Brain pericyte (primary cell): ENCODE data around the gene BMPR1B.

ENCODE experiments used
- DNase-seq: peaks from one replicate; pipeline ENCODE4 v3.0.0-alpha.2; 2012; ENCODE audit warnings: low read depth, low spot score

Gene BMPR1B

GRCh38 chr4:95087657-95088455 is 330.1 kb downstream of the BMPR1B start:
- DNase-seq, result no peak

- DNase-seq, result no peak
Measured at GRCh38 chr4:95091272-95091671, 333.5 kb downstream of the BMPR1B start.

DNA sequence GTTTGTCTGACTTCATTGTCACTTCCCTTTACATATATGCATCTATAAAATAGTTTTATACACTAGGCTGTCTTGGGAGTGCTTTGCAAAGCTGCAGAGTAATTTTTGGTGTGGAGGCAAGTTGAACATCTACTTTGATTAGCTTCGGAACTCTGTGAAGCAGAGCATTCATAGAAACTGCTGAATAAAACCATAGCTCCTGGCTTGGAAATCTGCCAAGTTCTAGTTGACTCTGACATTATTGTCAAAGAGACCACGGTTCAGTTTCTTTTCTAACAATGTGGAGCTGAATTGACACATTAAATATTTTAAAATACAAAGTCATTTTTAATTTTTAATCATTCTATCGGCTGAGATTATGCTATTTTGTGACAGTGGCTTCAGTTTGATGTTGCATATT is 335.0 kb downstream of the BMPR1B start:
- no peak for DNase-seq

- DNase-seq, result no peak
Measured at GRCh38 chr4:95093460-95093859, 335.7 kb downstream of the BMPR1B start.

GRCh38 chr4:95093936-95094929 is 336.5 kb downstream of the BMPR1B start:
- DNase-seq, result no peak

DNA sequence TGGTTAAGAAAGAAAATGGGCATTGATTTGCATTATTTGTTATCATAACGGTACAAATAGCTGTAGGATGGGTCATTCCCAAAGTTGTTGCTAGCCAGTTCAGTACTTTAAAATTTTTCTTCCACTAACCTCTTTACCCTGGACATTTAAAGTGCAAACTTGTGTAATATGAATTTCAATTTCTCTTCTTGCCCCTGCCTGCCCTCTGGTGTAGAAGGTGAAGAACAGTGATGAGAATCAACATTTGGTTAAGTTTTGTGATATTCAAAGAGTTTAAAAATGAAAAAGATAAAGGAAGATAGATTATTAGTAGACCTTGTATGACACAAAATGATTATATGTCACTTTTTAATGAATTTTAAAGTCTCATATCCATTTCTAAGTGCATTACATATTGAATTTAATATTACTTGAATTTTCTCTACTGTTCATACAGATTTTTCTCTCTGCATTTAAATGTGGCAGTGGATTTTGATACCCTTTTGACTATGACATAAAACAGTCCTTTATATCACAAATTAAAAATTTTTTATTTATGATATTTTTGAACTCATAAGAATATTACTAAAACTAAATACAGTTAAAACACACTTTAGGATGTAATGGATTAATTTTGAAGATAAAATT is 337.7 kb downstream of the BMPR1B start:
- DNase-seq, result peak; percentile 16

GRCh38 chr4:95102162-95102790 is 344.5 kb downstream of the BMPR1B start:
- DNase-seq, result no peak

- DNase-seq, result no peak
Measured at GRCh38 chr4:95105112-95105511, 347.4 kb downstream of the BMPR1B start.

GRCh38 chr4:95105983-95106382 is 348.2 kb downstream of the BMPR1B start:
- DNase-seq, result no peak

DNA sequence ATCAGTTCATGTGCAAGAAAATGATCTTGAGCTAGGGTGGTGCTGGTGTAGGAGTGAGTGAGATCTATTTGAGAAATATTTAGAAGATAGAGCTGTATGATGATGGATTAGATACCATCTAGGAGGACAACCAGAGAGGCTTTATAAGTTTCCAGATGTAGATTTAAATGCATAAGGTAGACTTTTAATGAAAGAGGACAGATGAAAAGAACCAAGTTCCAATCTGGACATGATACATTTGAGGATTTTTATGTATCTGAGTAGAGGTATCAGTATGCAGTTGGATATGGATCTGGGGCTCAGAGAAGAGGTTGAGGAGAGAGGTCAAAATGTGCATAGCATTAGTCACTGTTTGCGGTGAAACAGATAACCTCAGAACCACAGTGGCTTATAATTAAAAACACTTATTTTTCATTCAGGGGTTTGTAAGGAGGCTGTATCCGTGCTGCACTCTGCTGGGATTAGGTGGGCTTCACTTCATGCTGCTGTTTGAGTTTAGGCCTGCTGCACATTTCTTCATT is 348.7 kb downstream of the BMPR1B start:
- no peak for DNase-seq

- DNase-seq, result no peak
Measured at GRCh38 chr4:95107004-95107403, 349.2 kb downstream of the BMPR1B start.

- DNase-seq, result no peak
Measured at GRCh38 chr4:95107635-95108034, 349.9 kb downstream of the BMPR1B start.

DNA sequence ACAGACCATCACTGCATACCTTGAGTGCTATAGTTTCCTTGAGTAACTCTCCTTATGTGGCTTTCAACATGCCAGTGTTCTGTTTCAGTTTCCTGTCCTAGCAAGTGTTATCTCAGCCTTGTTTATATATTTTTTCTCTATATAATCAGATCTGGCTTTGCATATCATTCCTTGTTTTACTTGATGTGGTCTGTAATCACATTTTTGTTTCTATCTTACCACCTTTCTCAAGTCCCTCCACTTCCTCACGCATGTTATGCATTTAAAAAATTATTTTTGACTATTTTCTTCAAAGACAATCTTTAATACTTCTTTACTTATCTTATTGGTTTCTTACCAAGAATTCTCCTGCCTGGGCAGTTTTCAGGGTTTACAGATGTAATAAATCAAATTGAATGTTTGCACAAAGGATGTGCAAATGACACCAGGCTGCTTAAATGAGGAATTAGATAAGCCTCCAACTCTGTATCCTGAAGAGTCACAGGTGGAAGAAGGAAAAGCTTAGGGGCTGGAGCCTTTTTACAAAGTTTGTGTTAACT is 351.2 kb downstream of the BMPR1B start:
- no peak for DNase-seq

- no peak for DNase-seq
Measured at GRCh38 chr4:95114521-95114920, 356.8 kb downstream of the BMPR1B start.

- no peak for DNase-seq
Measured at GRCh38 chr4:95118497-95118896, 360.7 kb downstream of the BMPR1B start.

DNA sequence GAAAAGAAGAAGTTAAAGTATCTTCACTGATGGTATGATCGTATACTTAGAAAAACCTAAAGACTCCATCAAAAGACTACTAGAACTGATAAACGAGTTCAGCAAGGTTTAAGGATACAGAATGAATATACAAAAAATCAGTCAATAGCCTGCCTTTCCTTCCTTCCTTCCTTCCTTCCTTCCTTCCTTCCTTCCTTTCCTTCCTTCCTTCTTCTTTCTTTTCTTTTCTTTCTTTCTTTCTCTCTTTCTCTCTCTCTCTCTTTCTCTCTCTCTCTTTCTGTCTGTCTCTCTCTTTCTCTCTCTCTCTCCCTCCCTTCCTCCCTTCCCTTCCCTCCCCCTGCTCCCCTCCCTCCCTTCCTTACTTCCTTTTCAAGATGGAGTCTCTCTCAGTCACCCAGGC is 362.7 kb downstream of the BMPR1B start:
- no peak for DNase-seq

GRCh38 chr4:95122001-95122400 is 364.2 kb downstream of the BMPR1B start:
- DNase-seq, result no peak

- peak; percentile 26 for DNase-seq
Measured at GRCh38 chr4:95124906-95125504, 367.2 kb downstream of the BMPR1B start.

- DNase-seq, result no peak
Measured at GRCh38 chr4:95129031-95129430, 371.3 kb downstream of the BMPR1B start.

- peak; percentile 91 for DNase-seq
Measured at GRCh38 chr4:95129821-95130311, 372.1 kb downstream of the BMPR1B start.
